HG03175 (cell line): ENCODE results near the gene TMEM233.
A peak's percentile ranks its signal among the peaks of the same experiment; 100 is the strongest.
"Not testable (repeated sequence)": the region's sequence is repeated elsewhere in the genome, so short reads cannot be mapped to it uniquely, and the experiment has no call there.

Source experiments
- ATAC-seq: cut with Tn5 transposase; IDR thresholded peaks from one replicate; pipeline ENCODE4 v1.9.1; 2021; ENCODE audit warnings: mild to moderate bottlenecking, moderate library complexity; ENCODE audit not compliant: unreplicated experiment

TMEM233 gene

GRCh38 chr12:119652665-119653064 is 59.1 kb downstream of the TMEM233 start:
- ATAC-seq, result no peak

GRCh38 chr12:119657001-119657400 is 63.4 kb downstream of the TMEM233 start:
- not testable (repeated sequence) for ATAC-seq

GRCh38 chr12:119658166-119658565 is 64.6 kb downstream of the TMEM233 start:
- ATAC-seq, result not testable (repeated sequence)

GRCh38 chr12:119659289-119659897 is 65.8 kb downstream of the TMEM233 start:
- ATAC-seq, result peak; percentile 76

- no peak for ATAC-seq
Observed at GRCh38 chr12:119660076-119660475, 66.5 kb downstream of the TMEM233 start.

GRCh38 chr12:119661882-119662281 is 68.3 kb downstream of the TMEM233 start:
- ATAC-seq, result no peak

- no peak for ATAC-seq
Observed at GRCh38 chr12:119664642-119665041, 71.1 kb downstream of the TMEM233 start.

- ATAC-seq, result no peak
Observed at GRCh38 chr12:119665164-119665929, 71.8 kb downstream of the TMEM233 start.

- ATAC-seq, result no peak
Observed at GRCh38 chr12:119666226-119666795, 72.7 kb downstream of the TMEM233 start.

- ATAC-seq, result no peak
Observed at GRCh38 chr12:119666900-119667576, 73.5 kb downstream of the TMEM233 start.

- ATAC-seq, result peak; percentile 96
Observed at GRCh38 chr12:119667577-119668323, 74.2 kb downstream of the TMEM233 start, which contains the start of gene PRKAB1. TSS of gene PRKAB1 (plus strand) at chr12:119668133. CDS start at chr12:119668245, 112 bp downstream.

- no peak for ATAC-seq
Observed at GRCh38 chr12:119668324-119668841, 74.8 kb downstream of the TMEM233 start.

GRCh38 chr12:119669744-119670472 is 76.3 kb downstream of the TMEM233 start:
- ATAC-seq, result no peak

- ATAC-seq, result no peak
Observed at GRCh38 chr12:119671070-119671469, 77.5 kb downstream of the TMEM233 start.

- no peak for ATAC-seq
Observed at GRCh38 chr12:119672194-119672593, 78.6 kb downstream of the TMEM233 start.

- no peak for ATAC-seq
Observed at GRCh38 chr12:119673634-119674033, 80.1 kb downstream of the TMEM233 start.

- ATAC-seq, result no peak
Observed at GRCh38 chr12:119674560-119674959, 81.0 kb downstream of the TMEM233 start.

GRCh38 chr12:119676022-119676421 is 82.4 kb downstream of the TMEM233 start:
- no peak for ATAC-seq

GRCh38 chr12:119676573-119676972 is 83.0 kb downstream of the TMEM233 start:
- no peak for ATAC-seq

- ATAC-seq, result no peak
Observed at GRCh38 chr12:119678459-119678858, 84.9 kb downstream of the TMEM233 start.
